Motor neuron (in vitro differentiated cells): ENCODE measurements around the gene PCDH9. TPM values are rescaled to one million over a fixed set of nuclear protein-coding genes. Genes with fewer than 3 reads are reported as not detected.

Experiments used
- ATAC-seq, 8 experiments: fragments of 200-7000 bp; cut with Tn5 transposase; replicated peaks in 6 of 8; 2 replicates each; pipeline ENCODE4 v1.8.0; 2021; ENCODE audit warnings: mild to moderate bottlenecking in 8 of 8, moderate library complexity in 8 of 8
- H3K27ac ChIP-seq, 2 donors: fragments of 250-450 bp; sonication (Bioruptor Pico); 2 replicates each; pipeline ENCODE4 v1.9.0; 2021; ENCODE audit warnings: antibody characterized with exemption in 2 of 2, mild to moderate bottlenecking in 2 of 2, moderate library complexity in 1 of 2
- H3K4me1 ChIP-seq, 2 donors: fragments of 250-450 bp; sonication (Bioruptor Pico); replicated peaks in 1 of 2; 2 replicates each; pipeline ENCODE4 v1.6.1; 2021; ENCODE audit warnings: antibody characterized with exemption in 2 of 2, mild to moderate bottlenecking in 2 of 2, moderate library complexity in 1 of 2
- H3K4me3 ChIP-seq, 5 donors: fragments of 250-450 bp; sonication (Bioruptor Pico); 2 replicates each; pipeline ENCODE4 v1.9.0; 2021; ENCODE audit warnings: antibody characterized with exemption in 5 of 5, mild to moderate bottlenecking in 5 of 5, moderate library complexity in 4 of 5
- WGBS, 10 experiments: fragments of 450-650 bp; shearing (Covaris generic); methylation state at CpG; one replicate each; pipeline ENCODE4 v1.0.0; 2022; 5-methylcytosine and 5-hydroxymethylcytosine counted together
- in situ Hi-C, 9 experiments: fragments of 400-800 bp; cut with MboI; loops; one replicate each; pipeline ENCODE4 v1.15.0; 2021; ENCODE audit warnings: low sequenced_read_pairs in 9 of 9, low pct_unique_long_range_greater_than_20kb in 2 of 9; ENCODE audit not compliant: unreplicated experiment in 9 of 9
- total RNA-seq, 8 experiments: library from RNA; unstranded; fragments of 300-600 nt; gene quantifications; 2 replicates each; pipeline versions ENCODE4 v1.2.3 to v1.2.4, GENCODE V29; 2022

PCDH9 gene
- total RNA-seq, 8 experiments from 2014 or later, result 0.51 to 201 (median 64.7) TPM

DNA sequence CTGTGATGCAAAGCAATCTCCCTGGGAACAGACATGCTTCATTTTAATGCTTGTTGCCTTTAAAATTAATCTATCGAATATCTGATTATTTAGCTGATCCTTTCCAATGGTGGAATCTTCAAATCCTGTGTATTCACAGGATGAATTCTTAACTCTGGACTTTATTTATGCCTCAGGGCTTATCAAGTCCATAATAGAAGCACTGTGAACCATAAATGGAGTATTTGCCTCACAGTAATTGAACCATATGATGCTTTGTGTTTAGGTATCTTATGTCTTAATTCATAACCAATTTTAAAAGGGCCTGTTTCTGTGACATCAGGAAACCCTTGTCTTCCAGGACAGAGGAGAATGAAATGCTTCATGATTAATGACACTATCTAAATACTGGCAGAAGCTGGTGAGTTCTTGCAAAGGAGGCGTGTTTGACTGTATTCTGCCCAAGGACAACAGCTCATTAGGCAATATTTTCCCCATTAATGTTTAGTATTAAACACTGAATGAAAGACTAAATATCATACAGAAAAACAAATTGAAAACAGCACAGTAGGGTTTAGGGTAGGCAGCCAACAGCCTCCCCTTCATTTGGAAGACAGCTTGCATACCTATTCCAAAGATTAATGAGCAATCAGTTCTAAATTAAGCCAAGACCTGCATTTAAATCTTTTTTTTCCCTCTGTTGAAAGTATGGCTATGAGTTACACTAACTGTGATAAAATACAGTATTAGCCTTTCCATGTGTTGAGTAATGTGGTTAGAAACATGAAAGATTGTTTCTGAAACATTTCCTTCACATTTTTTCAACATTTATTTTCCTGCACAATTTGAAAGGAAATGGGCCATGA, 709.4 kb downstream of the PCDH9 start:
- H3K4me3 ChIP-seq, result no peak overlapping the region
- WGBS, 10 experiments, result 0 to 100% (median 59%) methylated on average over 1 to 2 of the region's 2 CpGs; no CpG with 5 or more reads in 2 of the 10 experiments
- peak in 5 of 8 experiments; percentile 55 to 94 (median 88) for ATAC-seq
- no peak overlapping the region for H3K27ac ChIP-seq
- in situ Hi-C loops, result no loop called here
- peaks cover 19 to 24% of the 10 kb centered on the region in 2 donors for H3K4me1 ChIP-seq

DNA sequence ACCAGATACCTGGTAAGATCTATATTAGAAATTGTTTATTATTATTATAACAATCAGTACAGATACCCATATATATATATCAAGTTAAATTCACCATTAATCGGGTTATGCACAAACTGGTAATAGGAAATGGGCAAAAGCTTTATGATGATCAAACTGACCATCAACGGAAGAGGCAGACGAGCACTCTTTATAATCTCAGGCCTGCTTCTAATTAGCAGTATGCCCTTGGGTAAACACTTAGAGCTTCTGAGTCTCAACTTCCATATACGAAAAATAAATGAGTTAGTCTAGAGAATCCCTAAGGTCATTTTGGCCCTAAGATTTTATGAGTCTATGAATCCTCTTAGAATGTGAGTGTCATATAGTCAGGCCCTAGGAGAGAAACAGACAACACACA, 710.9 kb downstream of the PCDH9 start:
- H3K4me3 ChIP-seq, result no peak overlapping the region
- 0 to 100% (median 93%) methylated on average over 1 to 4 of the region's 4 CpGs; no CpG with 5 or more reads in 1 of the 10 experiments for WGBS, 10 experiments
- in situ Hi-C loops, result no loop called here
- ATAC-seq, result no peak
- H3K4me1 ChIP-seq, result peaks cover 19 to 24% of the 10 kb centered on the region in 2 donors
- H3K27ac ChIP-seq, result no peak overlapping the region

DNA sequence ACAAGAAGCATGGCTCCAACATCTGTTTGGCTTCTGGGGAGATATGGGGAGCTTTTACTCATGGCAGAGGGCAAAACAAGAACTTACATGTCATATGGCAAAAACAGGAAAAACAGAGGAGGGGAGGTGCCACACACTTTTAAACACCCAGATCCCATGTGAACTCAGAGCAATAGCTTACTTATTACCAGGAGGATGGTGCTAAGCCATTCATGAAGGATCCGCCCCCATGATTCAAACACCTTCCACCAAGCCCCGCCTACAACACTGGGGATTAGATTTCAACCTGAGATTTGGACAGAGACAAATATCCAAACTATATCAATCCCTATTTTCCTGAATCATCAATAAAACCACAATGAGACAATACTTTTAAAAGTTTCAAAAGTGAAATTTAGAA, 712.1 kb downstream of the PCDH9 start:
- 6 to 100% (median 82%) methylated on average over 2 of the region's 2 CpGs; no CpG with 5 or more reads in 4 of the 10 experiments for WGBS, 10 experiments
- in situ Hi-C loops, result no loop called here
- no peak for ATAC-seq
- no peak overlapping the region for H3K27ac ChIP-seq
- H3K4me1 ChIP-seq, result peaks cover 19 to 29% of the 10 kb centered on the region in 2 donors
- H3K4me3 ChIP-seq, result no peak overlapping the region

- 6 to 89% (median 73%) methylated on average over 1 to 2 of the region's 2 CpGs; no CpG with 5 or more reads in 1 of the 10 experiments for WGBS, 10 experiments
- no peak overlapping the region for H3K4me3 ChIP-seq
- H3K27ac ChIP-seq, result no peak overlapping the region
- ATAC-seq, result no peak
- in situ Hi-C loops, result no loop called here
- H3K4me1 ChIP-seq, result peaks cover 0 to 6% of the 10 kb centered on the region in 2 donors
These were observed 716.4 kb downstream of the PCDH9 start for GRCh38 chr13:66513728-66514127.

DNA sequence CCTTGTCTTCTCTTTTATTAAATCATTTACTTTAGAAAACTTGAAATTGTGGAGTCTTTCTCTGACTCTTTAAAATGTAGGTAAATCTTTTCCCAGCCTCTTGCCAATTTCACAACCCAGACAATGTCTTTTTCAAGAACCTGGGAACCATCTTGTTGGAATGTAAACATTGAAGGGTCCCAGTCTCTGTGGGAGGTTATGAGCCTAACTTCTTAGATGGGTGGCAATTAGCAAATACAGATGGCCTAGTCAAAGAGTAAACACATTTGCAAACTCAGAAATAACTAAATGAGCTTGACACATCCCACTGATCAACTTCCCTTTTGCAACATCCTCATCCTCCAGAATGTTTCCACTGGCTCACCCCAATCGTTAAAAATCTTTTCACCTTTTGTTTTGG, 721.0 kb downstream of the PCDH9 start:
- Histone ChIP-seq H3K27ac (no peak overlapping the region), H3K4me3 (no peak overlapping the region), H3K4me1 (peaks cover 0 to 13% of the 10 kb centered on the region in 2 donors)
- peak in 1 of 8 experiments; percentile 76 for ATAC-seq
- WGBS, 10 experiments, result 13 to 100% (median 92%) methylated on average over 1 of the region's 1 CpG; no CpG with 5 or more reads in 3 of the 10 experiments
- in situ Hi-C loops, result no loop called here

GRCh38 chr13:66508153-66508909, 721.8 kb downstream of the PCDH9 start:
- H3K27ac ChIP-seq, result no peak overlapping the region
- peaks cover 0 to 8% of the 10 kb centered on the region in 2 donors for H3K4me1 ChIP-seq
- no peak for ATAC-seq
- WGBS, 10 experiments, result 50 to 100% (median 92%) methylated on average over 2 to 4 of the region's 4 CpGs; no CpG with 5 or more reads in 3 of the 10 experiments
- in situ Hi-C loops, result no loop called here
- H3K4me3 ChIP-seq, result no peak overlapping the region

DNA sequence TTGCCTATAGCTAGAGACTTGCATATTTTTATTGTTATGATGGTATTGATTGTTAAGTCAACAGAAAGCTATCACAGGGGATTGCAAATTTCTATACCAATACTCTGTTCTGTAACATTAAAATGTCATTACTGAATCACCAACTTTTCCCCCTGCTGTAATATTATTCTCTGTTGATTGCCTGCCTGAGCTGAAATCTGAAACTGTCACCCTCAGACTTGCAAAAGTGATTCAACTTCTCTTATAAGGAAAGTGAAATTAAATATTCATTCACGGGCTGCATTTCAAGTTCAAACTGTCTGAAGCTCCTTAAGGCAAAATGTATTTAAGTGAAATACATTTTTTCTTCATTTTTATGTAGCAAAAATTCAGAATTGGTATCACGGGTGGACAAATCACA, 723.2 kb downstream of the PCDH9 start:
- WGBS, 10 experiments, result 0 to 100% (median 69%) methylated on average over 1 to 2 of the region's 2 CpGs; no CpG with 5 or more reads in 1 of the 10 experiments

GRCh38 chr13:66506051-66506777, 723.9 kb downstream of the PCDH9 start:
- WGBS, 10 experiments, result 42 to 90% (median 73%) methylated on average over 3 to 7 of the region's 7 CpGs
- ATAC-seq, result peak in 3 of 8 experiments; percentile 32 to 49 (median 38)
- H3K27ac ChIP-seq, result no peak overlapping the region
- H3K4me3 ChIP-seq, result no peak overlapping the region
- in situ Hi-C loops, result no loop called here
- H3K4me1 ChIP-seq, result peaks cover 0 to 8% of the 10 kb centered on the region in 2 donors

More for the DNA sequence above, 723.2 kb downstream of the PCDH9 start:
- peak in 4 of 8 experiments; percentile 48 to 72 (median 56) for ATAC-seq
- Histone ChIP-seq H3K4me1 (peaks cover 0 to 8% of the 10 kb centered on the region in 2 donors), H3K27ac (no peak overlapping the region), H3K4me3 (no peak overlapping the region)
- in situ Hi-C loops, result no loop called here

DNA sequence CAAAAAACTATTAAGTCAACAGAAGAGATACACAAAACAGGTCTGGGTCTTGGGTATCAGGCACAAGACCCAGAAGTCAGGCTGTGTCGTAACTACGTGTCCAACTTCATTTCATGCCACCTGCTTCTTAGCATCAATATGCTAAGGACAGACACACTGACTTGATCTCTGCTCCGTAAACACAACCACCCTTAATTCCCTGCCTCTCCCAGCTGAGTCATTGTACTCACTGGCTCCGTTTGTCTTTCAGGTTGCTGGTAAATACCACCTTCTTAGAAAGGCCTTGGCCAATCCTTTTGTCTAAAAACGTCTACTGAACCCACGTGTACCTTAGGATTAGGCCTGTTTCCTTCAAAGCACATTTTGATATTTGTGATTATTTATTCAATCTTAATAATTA, 726.2 kb downstream of the PCDH9 start:
- in situ Hi-C loops, result no loop called here
- peak in 2 of 8 experiments; percentile 62 to 91 for ATAC-seq
- no peak overlapping the region for H3K27ac ChIP-seq
- H3K4me1 ChIP-seq, result peaks cover 0 to 8% of the 10 kb centered on the region in 2 donors
- 19 to 100% (median 58%) methylated on average over 1 to 6 of the region's 6 CpGs for WGBS, 10 experiments
- H3K4me3 ChIP-seq, result no peak overlapping the region

- in situ Hi-C loops, result no loop called here
- ATAC-seq, result peak in 1 of 8 experiments; percentile 24
- H3K4me3 ChIP-seq, result no peak overlapping the region
These were observed 729.0 kb downstream of the PCDH9 start for GRCh38 chr13:66501181-66501580.

GRCh38 chr13:66492479-66492878, 737.7 kb downstream of the PCDH9 start:
- Histone ChIP-seq H3K4me3 (no peak overlapping the region), H3K4me1 (peaks cover 7 to 15% of the 10 kb centered on the region in 2 donors), H3K27ac (no peak overlapping the region)
- 0 to 100% (median 66%) methylated on average over 1 of the region's 1 CpG; no CpG with 5 or more reads in 2 of the 10 experiments for WGBS, 10 experiments
- ATAC-seq, result peak in 6 of 8 experiments; percentile 22 to 98 (median 86)
- in situ Hi-C loops, result no loop called here

More at GRCh38 chr13:66501181-66501580, 729.0 kb downstream of the PCDH9 start:
- H3K27ac ChIP-seq, result no peak overlapping the region
- peaks cover 0 to under 1% of the 10 kb centered on the region in 2 donors for H3K4me1 ChIP-seq

DNA sequence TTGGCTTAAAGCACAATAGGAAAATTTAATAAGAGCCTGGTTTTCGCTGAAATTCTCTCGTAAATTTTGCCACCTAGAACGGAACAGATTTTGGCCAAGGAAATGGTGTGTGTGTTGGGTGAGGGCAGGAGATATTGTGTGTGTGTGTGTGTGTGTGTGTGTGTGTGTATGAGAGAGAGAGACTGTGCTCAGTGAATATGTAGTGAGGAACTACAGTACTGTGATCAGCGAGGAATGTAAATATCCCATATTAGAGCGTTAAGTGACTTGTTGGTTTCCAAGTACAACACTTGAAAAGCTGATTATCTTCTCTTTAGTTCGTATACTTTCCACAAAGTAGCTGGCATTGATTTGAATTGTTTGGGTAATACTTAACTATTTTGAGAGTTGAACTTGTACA, 738.9 kb downstream of the PCDH9 start:
- no peak for ATAC-seq
- peaks cover 7 to 15% of the 10 kb centered on the region in 2 donors for H3K4me1 ChIP-seq
- H3K4me3 ChIP-seq, result no peak overlapping the region
- no peak overlapping the region for H3K27ac ChIP-seq
- in situ Hi-C loops, result no loop called here
- WGBS, 10 experiments, result 29 to 100% (median 88%) methylated on average over 1 to 6 of the region's 6 CpGs; no CpG with 5 or more reads in 2 of the 10 experiments
